Globus pallidus (tissue), 1 donor: ENCODE results near the gene TMEM33.

ENCODE experiments used
- DNase-seq: peaks from one replicate; pipeline ENCODE4 v3.0.0-alpha.2; 2015; ENCODE audit warnings: low spot score

TMEM33 gene

DNA sequence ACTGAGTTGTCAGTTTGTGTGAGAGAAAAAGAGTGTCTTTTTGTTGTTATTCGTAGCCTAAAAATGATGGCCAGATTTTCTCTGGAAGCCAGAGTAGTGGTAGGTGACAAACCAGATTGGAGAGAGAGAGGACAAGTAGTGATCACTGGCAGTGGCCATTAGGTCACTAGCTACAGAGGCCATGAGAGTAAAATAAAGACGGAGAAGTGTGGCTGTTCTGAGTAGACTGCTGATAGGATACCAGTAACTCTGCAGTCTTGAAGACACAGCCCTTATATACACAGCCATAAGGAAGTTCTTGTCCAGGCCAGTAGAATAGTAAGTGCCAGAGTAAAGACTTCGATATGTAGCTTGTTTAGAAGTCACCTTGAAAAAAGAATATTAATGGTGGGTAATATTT lies 62.8 kb downstream of the TMEM33 start:
- no peak for DNase-seq

DNA sequence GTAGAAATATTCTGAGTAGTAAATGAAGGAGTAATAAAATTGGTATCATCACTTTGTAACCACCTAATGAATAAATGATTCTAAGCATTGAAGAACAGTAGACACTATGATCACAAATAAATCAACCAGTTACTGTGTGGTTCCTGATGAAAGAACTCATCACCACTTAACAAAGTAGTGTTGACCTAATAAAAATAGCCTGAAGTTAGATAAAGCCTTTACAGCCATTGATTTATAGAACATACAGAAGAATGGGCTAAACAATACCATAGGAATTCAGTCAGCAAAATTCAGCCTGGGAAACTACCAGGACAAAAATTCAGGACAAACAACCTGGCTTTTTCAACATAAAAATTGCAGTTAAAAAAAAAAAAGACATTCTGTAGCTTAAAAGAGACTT lies 64.1 kb downstream of the TMEM33 start:
- no peak for DNase-seq

DNA sequence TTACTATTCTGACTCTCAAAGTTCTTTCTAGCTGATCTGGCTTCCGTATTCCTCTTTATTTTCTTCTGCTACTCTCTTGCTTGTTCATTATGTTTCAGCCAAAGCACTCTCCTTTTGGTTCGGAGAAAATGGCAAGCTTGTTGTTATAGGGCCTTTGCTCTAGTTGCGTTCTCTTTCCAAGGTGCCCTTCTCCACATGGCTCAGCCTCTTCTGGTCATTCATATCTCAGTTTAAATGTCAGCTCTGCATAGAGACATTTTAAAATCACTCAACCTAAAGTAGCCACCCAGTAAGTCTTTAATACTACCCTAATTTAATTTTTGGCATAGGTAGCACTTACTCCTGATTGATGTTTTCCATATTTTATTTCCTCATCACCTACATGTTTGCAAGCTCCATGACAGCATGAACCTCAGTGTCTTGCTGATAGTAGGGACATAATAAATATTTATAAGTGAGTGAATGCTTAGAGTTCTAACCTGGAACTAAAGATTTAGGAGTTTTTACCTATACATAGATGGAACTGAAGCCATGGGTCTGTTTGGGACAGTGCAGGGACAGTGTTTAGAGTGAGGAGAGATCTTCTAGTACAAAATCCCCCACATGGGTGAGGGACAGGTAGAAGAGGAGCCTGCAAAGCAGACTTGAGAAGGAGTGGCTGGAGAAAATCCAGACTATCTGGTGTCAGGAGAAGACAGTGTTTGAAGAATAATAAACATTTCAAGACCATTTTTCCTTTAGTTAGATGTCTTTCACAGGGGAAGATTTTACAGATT lies 73.0 kb downstream of the TMEM33 start:
- no peak for DNase-seq
